ENCODE data around the gene RPS6KA2.

GRCh38 chr6:166648846-166649245 lies 21.8 kb upstream of the RPS6KA2 start:
- TF ChIP-seq, protein P1, sequence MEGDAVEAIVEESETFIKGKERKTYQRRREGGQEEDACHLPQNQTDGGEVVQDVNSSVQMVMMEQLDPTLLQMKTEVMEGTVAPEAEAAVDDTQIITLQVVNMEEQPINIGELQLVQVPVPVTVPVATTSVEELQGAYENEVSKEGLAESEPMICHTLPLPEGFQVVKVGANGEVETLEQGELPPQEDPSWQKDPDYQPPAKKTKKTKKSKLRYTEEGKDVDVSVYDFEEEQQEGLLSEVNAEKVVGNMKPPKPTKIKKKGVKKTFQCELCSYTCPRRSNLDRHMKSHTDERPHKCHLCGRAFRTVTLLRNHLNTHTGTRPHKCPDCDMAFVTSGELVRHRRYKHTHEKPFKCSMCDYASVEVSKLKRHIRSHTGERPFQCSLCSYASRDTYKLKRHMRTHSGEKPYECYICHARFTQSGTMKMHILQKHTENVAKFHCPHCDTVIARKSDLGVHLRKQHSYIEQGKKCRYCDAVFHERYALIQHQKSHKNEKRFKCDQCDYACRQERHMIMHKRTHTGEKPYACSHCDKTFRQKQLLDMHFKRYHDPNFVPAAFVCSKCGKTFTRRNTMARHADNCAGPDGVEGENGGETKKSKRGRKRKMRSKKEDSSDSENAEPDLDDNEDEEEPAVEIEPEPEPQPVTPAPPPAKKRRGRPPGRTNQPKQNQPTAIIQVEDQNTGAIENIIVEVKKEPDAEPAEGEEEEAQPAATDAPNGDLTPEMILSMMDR (conservative IDR thresholded peaks at IDR 0.05): no peak
- TF ChIP-seq ZFX (IDR thresholded peaks at IDR 0.05): no peak

All from C4-2B (cell line).